Calu3 (cell line): ENCODE data around the gene FREM3. TPM values are rescaled to one million over a fixed set of nuclear protein-coding genes. Genes with fewer than 3 reads are reported as not detected.

Experiments
- BruUV-seq: library from RNA; stranded (reverse); fragments of 400-500 nt; replicated peaks from 2 replicates; lab custom pipeline; 2021; lab: Mats Ljungman, UMichigan
- CTCF ChIA-PET: fragments of 300-600 bp; sonication (Branson Sonifier 250); formaldehyde crosslinking; loops from one replicate; lab custom pipeline; 2022; ENCODE audit warnings: antibody characterized with exemption; lab: Charles Lee
- DNase-seq: peaks from one replicate; pipeline ENCODE4 v3.0.0; 2022
- H3K27ac Mint-ChIP-seq: one replicate; pipeline ENCODE4 v1.8.0; 2022; ENCODE audit warnings: mixed read lengths; ENCODE audit not compliant: unreplicated experiment
- H3K27me3 Mint-ChIP-seq: one replicate; pipeline ENCODE4 v1.8.0; 2022; ENCODE audit warnings: mixed read lengths; ENCODE audit not compliant: unreplicated experiment
- H3K36me3 Mint-ChIP-seq: one replicate; pipeline ENCODE4 v1.8.0; 2022; ENCODE audit warnings: mild to moderate bottlenecking, moderate library complexity, mixed read lengths; ENCODE audit not compliant: insufficient read depth, unreplicated experiment
- H3K4me1 Mint-ChIP-seq: one replicate; pipeline ENCODE4 v1.8.0; 2022; ENCODE audit warnings: mild to moderate bottlenecking, low read depth, mixed read lengths; ENCODE audit not compliant: unreplicated experiment
- H3K4me3 Mint-ChIP-seq: one replicate; pipeline ENCODE4 v1.8.0; 2022; ENCODE audit warnings: mild to moderate bottlenecking, low read depth, moderate library complexity, mixed read lengths; ENCODE audit not compliant: unreplicated experiment
- H3K9me3 Mint-ChIP-seq: one replicate; pipeline ENCODE4 v1.8.0; 2022; ENCODE audit warnings: low read depth, mixed read lengths; ENCODE audit not compliant: unreplicated experiment
- CTCF ChIP-seq: fragments of 200-600 bp; IDR thresholded peaks from one replicate; pipeline ENCODE4 v1.8.0; 2022; ENCODE audit warnings: antibody characterized with exemption; ENCODE audit not compliant: unreplicated experiment
- intact Hi-C: fragments of 100-400 bp; cut with micrococcal nuclease; formaldehyde crosslinking; loops from one replicate; pipeline ENCODE4 v1.10.0; 2022; ENCODE audit not compliant: unreplicated experiment
- total RNA-seq: library from RNA; stranded (reverse); gene quantifications from 2 replicates; pipeline ENCODE4 v1.2.3, GENCODE V29; 2022

FREM3 gene
- total RNA-seq, 1 experiment from 2014 or later = not detected

- Mint-ChIP-seq H3K27ac (no peak overlapping the region), H3K36me3 (peaks cover 9% of the 10 kb centered on the region), H3K4me1 (no peaks in the 10 kb centered on the region), H3K9me3 (no peaks in the 10 kb centered on the region), H3K4me3 (no peak overlapping the region), H3K27me3 (no peaks in the 10 kb centered on the region)
- BruUV-seq = no TSS peak
- no peak for TF ChIP-seq CTCF
- no peak for DNase-seq
- CTCF ChIA-PET = no interaction called here
- intact Hi-C loops = loop anchor here (5.0 kb wide), 2 partner anchors 352 to 737 kb away; partner anchors contain the start of gene GYPE
Measured at GRCh38 chr4:143555676-143556075, 144.8 kb downstream of the FREM3 start.

GRCh38 chr4:143554728-143555597 lies 145.5 kb downstream of the FREM3 start:
- H3K27ac Mint-ChIP-seq = no peak overlapping the region
- H3K36me3 Mint-ChIP-seq = peaks cover 9% of the 10 kb centered on the region
- no peak for TF ChIP-seq CTCF
- DNase-seq = no peak
- no peaks in the 10 kb centered on the region for H3K4me1 Mint-ChIP-seq
- no peaks in the 10 kb centered on the region for H3K27me3 Mint-ChIP-seq
- intact Hi-C loops = loop anchor here (5.0 kb wide), 2 partner anchors 352 to 737 kb away; partner anchors contain the start of gene GYPE
- H3K9me3 Mint-ChIP-seq = no peaks in the 10 kb centered on the region
- H3K4me3 Mint-ChIP-seq = no peak overlapping the region
- CTCF ChIA-PET = no interaction called here
- no TSS peak for BruUV-seq

GRCh38 chr4:143549928-143550327 lies 150.5 kb downstream of the FREM3 start:
- no peaks in the 10 kb centered on the region for H3K4me1 Mint-ChIP-seq
- intact Hi-C loops = no loop called here
- CTCF ChIA-PET = interaction anchor here (0.7 kb wide), 1 partner anchor 37 kb away, joined by 3 read pairs; no protein-coding TSS in a partner anchor
- no peaks in the 10 kb centered on the region for H3K27me3 Mint-ChIP-seq
- H3K36me3 Mint-ChIP-seq = peaks cover 4% of the 10 kb centered on the region
- no peak for TF ChIP-seq CTCF
- H3K27ac Mint-ChIP-seq = no peak overlapping the region
- no TSS peak for BruUV-seq
- no peak for DNase-seq
- no peaks in the 10 kb centered on the region for H3K9me3 Mint-ChIP-seq
- H3K4me3 Mint-ChIP-seq = no peak overlapping the region

- Mint-ChIP-seq H3K36me3 (peaks cover 41% of the 10 kb centered on the region), H3K27me3 (no peaks in the 10 kb centered on the region), H3K27ac (no peak overlapping the region), H3K4me1 (no peaks in the 10 kb centered on the region), H3K9me3 (no peaks in the 10 kb centered on the region), H3K4me3 (no peak overlapping the region)
- CTCF ChIA-PET = no interaction called here
- intact Hi-C loops = no loop called here
- DNase-seq = no peak
- no TSS peak for BruUV-seq
- TF ChIP-seq CTCF = no peak
Measured at GRCh38 chr4:143539670-143540023, 160.8 kb downstream of the FREM3 start.
